Fibroblast of gingiva (primary cell): Measurements from ENCODE around the gene PRR22.

ENCODE experiments used
- DNase-seq: peaks from one replicate; pipeline ENCODE4 v3.0.0-alpha.2; 2011; ENCODE audit warnings: low read depth

Gene PRR22

GRCh38 chr19:5814123-5814851, 29.7 kb upstream of the PRR22 start:
- no peak for DNase-seq

- no peak for DNase-seq
Observed at GRCh38 chr19:5811117-5811516, 26.6 kb upstream of the PRR22 start.

GRCh38 chr19:5809469-5809868, 24.9 kb upstream of the PRR22 start:
- no peak for DNase-seq

- DNase-seq: no peak
Observed at GRCh38 chr19:5809053-5809452, 24.5 kb upstream of the PRR22 start.

GRCh38 chr19:5808120-5808816, 23.7 kb upstream of the PRR22 start:
- DNase-seq: no peak

GRCh38 chr19:5806905-5807304, 22.4 kb upstream of the PRR22 start:
- no peak for DNase-seq

- DNase-seq: no peak
Observed at GRCh38 chr19:5806133-5806489, 21.6 kb upstream of the PRR22 start.

- DNase-seq: peak; percentile 21
Observed at GRCh38 chr19:5805462-5806132, 21.1 kb upstream of the PRR22 start.

- DNase-seq: no peak
Observed at GRCh38 chr19:5804516-5805461, 20.2 kb upstream of the PRR22 start, which contains the start of gene NRTN. TSS of gene NRTN (plus strand) at chr19:5805067. CDS start at chr19:5824166, 19,099 bp downstream.

- peak; percentile 70 for DNase-seq
Observed at GRCh38 chr19:5803752-5804515, 19.4 kb upstream of the PRR22 start.

GRCh38 chr19:5803441-5803751, 18.9 kb upstream of the PRR22 start:
- DNase-seq: no peak

GRCh38 chr19:5801796-5802619, 17.5 kb upstream of the PRR22 start:
- no peak for DNase-seq

- no peak for DNase-seq
Observed at GRCh38 chr19:5800361-5801270, 16.1 kb upstream of the PRR22 start.

GRCh38 chr19:5799247-5800241, 15.0 kb upstream of the PRR22 start:
- DNase-seq: no peak

GRCh38 chr19:5798244-5798643, 13.7 kb upstream of the PRR22 start:
- DNase-seq: no peak

GRCh38 chr19:5795382-5795919, 10.9 kb upstream of the PRR22 start:
- no peak for DNase-seq

- DNase-seq: no peak
Observed at GRCh38 chr19:5793188-5793587, 8.6 kb upstream of the PRR22 start.

GRCh38 chr19:5792224-5792623, 7.7 kb upstream of the PRR22 start:
- DNase-seq: peak; percentile 15
